ENCODE data around the gene AFTPH.

GRCh38 chr2:64609942-64610281, 85.8 kb downstream of the AFTPH start:
- TF ChIP-seq CTCF (IDR thresholded peaks at IDR 0.05) (no peak), POLR2A (IDR thresholded peaks at IDR 0.05) (no peak), EP300 (IDR thresholded peaks at IDR 0.05) (no peak)
